Measurements from ENCODE around the gene DHRS3.

The DHRS3 gene

DNA sequence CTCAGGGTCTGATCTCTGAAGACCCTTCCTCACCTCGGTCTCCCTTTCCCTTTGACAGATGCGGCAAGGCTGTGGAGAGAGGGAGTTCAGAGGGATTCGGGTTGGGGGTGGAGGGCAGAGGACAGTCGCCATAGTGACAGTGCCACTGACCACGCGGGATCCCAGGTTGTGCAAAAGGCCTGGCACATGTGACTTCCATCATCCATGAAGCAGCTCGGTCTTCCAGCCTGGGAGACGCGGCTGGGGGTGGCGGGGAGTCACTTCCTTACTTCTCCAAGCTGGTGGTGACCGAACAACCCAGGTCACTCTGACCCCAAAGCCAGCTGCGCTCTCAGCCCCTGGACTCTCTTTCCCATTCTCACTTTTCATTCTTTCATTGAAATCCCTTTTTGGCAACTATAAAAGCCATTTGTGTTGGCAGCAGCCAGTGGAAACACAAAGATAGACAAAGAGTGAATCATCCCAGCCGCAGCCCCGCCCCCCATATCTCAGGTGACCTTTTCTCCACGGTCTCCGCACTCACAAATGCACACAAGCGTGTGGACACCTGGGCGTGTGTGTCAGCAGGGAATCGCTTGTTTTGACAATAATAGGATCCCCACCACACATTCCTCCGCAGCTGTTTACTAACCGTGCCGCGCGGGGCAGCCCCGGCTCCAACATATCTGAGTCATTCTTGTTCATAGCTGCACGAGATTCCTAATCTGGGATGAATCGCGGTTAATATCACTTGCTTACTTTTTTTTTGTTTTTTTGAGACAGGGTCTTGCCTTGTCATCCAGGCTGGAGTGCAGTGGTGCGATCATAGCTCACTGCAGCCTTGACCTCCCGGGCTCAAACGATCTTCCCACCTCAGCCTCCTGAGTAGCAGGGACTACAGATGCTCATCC, 68.3 kb downstream of the DHRS3 start:
- peak; percentile 76 to 92 for DNase-seq (ENCODE audit: low read depth in 2 of 2)
- TF ChIP-seq, protein P1, sequence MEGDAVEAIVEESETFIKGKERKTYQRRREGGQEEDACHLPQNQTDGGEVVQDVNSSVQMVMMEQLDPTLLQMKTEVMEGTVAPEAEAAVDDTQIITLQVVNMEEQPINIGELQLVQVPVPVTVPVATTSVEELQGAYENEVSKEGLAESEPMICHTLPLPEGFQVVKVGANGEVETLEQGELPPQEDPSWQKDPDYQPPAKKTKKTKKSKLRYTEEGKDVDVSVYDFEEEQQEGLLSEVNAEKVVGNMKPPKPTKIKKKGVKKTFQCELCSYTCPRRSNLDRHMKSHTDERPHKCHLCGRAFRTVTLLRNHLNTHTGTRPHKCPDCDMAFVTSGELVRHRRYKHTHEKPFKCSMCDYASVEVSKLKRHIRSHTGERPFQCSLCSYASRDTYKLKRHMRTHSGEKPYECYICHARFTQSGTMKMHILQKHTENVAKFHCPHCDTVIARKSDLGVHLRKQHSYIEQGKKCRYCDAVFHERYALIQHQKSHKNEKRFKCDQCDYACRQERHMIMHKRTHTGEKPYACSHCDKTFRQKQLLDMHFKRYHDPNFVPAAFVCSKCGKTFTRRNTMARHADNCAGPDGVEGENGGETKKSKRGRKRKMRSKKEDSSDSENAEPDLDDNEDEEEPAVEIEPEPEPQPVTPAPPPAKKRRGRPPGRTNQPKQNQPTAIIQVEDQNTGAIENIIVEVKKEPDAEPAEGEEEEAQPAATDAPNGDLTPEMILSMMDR (IDR thresholded peaks at IDR 0.05; ENCODE audit: low read depth, low read length), result no peak
- peak overlapping the region in 1 of 2 donors; percentile 22 for H3K4me3 ChIP-seq (replicated peaks in 1 of 2; ENCODE audit: low read depth in 2 of 2, low read length in 2 of 2)

- TF ChIP-seq, protein P1 (IDR thresholded peaks at IDR 0.05; ENCODE audit: low read depth, low read length), result no peak
These were observed 69.0 kb downstream of the DHRS3 start for GRCh38 chr1:12548973-12549459.

DNA sequence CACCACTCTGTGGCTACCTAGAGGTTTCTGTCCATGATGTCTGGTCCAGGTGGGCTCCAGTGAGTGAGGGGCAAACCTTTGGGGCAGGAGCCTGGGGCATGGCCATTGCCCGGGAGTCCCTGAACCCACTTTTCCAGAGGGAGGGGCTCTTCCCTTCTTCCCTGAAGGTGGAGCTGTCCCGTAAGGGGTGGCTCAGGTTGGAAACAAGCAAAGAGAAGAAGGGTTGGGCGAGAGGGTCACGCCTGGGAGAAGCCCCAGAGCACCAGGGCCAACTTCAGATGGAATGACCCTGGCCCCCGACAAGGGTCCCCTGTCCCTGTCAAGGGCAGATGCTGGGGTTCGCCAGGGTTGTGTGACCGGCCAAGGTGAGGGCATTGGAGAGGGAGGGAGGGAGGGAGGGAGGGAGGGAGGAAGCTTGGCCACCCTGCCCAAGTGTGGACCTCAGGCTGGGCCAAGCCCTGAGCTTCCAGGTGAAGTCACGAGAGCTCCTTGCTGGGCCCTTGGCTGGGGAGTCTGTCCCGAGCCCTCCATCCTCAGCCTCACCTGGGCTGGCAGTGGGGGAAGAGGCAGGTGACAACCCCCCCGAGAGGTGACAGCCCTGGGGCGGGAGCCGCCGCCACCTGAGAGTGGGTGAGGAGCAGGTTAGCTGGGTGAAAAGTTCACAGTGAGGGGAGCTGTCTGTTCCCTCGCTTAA, 69.6 kb downstream of the DHRS3 start:
- no peak for DNase-seq (ENCODE audit: low read depth in 2 of 2)
- no peak overlapping the region for H3K4me3 ChIP-seq (replicated peaks in 1 of 2; ENCODE audit: low read depth in 2 of 2, low read length in 2 of 2)
- TF ChIP-seq, protein P1 (IDR thresholded peaks at IDR 0.05; ENCODE audit: low read depth, low read length), result no peak

More at GRCh38 chr1:12548973-12549459, 69.0 kb downstream of the DHRS3 start:
- no peak for DNase-seq (ENCODE audit: low read depth in 2 of 2)
- no peak overlapping the region for H3K4me3 ChIP-seq (replicated peaks in 1 of 2; ENCODE audit: low read depth in 2 of 2, low read length in 2 of 2)

DNA sequence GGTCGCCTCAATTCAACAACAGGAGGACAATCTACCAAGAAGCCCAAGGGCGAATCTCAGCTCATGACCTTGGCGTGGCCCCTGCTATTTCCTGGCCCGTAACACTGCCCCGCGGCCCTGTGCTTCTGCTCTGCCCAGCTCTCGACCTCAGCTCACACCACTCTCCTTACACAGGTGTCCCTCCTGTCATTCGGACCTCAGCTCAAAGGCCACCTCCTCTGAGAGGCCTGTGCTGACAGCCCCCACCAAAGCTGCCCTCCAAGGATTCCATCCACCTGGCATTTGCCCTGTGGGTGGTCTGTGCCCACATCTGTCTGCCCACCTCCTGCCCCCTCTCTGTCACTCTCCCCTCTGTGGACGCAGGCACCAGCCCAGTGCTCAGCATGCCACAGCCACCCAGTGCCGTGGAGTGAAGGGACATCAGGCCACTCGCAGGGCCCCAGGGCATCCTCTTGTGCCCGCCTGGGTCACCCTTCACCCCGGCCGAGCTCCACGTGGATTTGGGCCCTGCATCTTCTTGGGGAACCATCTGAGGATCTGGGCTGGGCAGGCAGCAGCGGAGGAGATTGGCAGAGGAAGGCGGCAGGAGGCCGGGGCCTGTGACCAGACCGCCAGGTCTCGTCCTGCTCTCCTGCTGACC, 70.3 kb downstream of the DHRS3 start:
- H3K4me3 ChIP-seq (replicated peaks in 1 of 2; ENCODE audit: low read depth in 2 of 2, low read length in 2 of 2), result no peak overlapping the region
- no peak for DNase-seq (ENCODE audit: low read depth in 2 of 2)
- TF ChIP-seq, protein P1 (IDR thresholded peaks at IDR 0.05; ENCODE audit: low read depth, low read length), result no peak

DNA sequence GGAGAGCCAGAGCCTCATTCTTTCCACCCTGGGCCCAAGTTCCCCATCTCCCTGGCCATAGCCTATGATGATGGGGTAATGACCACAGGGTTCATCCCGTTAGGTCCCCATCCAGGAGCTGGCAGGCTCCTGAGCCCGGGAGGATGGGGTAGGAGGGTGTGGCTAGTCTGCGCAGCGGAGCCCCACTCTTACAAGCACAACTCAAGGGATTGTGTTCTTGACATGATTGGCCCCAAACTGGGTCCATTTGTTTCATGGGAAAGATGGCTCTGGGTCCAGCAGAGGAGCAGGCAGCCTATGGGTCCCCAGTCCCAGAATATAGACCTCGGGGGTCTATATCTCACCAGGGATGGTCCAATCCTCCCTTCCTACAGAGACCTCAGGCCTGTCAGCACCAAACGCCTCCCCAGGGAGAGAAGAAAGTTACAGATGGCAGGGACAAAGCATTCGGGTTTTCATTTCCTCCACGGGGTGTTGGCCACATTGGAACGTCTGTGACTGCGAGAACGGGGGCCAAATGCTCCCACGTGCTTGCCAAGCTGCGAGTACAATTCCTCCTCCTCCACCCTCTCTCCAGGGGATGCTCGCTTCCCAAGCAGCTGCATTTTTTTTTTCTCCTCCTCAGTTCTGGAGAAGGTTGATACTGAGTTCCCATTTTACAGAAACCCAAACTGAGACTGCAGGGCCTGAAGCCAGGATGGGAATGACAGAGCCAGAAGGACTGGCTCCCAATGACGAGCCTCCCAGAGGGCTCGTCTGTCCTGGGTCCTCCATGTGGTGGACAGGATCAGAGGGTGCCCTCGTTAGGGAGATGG, 71.0 kb downstream of the DHRS3 start:
- TF ChIP-seq, protein P1 (IDR thresholded peaks at IDR 0.05; ENCODE audit: low read depth, low read length), result no peak
- H3K4me3 ChIP-seq (replicated peaks in 1 of 2; ENCODE audit: low read depth in 2 of 2, low read length in 2 of 2), result no peak overlapping the region
- peak; percentile 22 to 70 for DNase-seq (ENCODE audit: low read depth in 2 of 2)

- TF ChIP-seq, protein P1 (IDR thresholded peaks at IDR 0.05; ENCODE audit: low read depth, low read length), result no peak
- no peak overlapping the region for H3K4me3 ChIP-seq (replicated peaks in 1 of 2; ENCODE audit: low read depth in 2 of 2, low read length in 2 of 2)
- no peak for DNase-seq (ENCODE audit: low read depth in 2 of 2)
These were observed 73.0 kb downstream of the DHRS3 start for GRCh38 chr1:12544992-12545391.

All from cardiac fibroblast (primary cell).